IMR-90 (cell line): ENCODE results near the gene ADSS1.

Source experiments
- CEBPB ChIP-seq: IDR thresholded peaks from 2 replicates; pipeline ENCODE4 v1.6.1; 2012; ENCODE audit warnings: low read depth, low read length, improper control_type of control experiment
- CTCF ChIP-seq: conservative IDR thresholded peaks from 2 replicates; pipeline ENCODE4 v1.5.1; 2012; ENCODE audit warnings: mild to moderate bottlenecking, low read depth, low read length, improper control_type of control experiment
- RFX5 ChIP-seq: IDR thresholded peaks from 2 replicates; pipeline ENCODE4 v1.8.0; 2012; ENCODE audit warnings: low read depth, mild to moderate bottlenecking, low read length, moderate library complexity

GRCh38 chr14:104734051-104734587 lies 10.1 kb downstream of the ADSS1 start:
- TF ChIP-seq CTCF (no peak), RFX5 (no peak), CEBPB (no peak)
